HG03135 (cell line): Measurements from ENCODE around the gene NCS1.

Source experiments
- ATAC-seq: cut with Tn5 transposase; IDR thresholded peaks from one replicate; pipeline ENCODE4 v1.9.1; 2021; ENCODE audit warnings: mild to moderate bottlenecking, moderate library complexity; ENCODE audit not compliant: unreplicated experiment

Gene NCS1

GRCh38 chr9:130174920-130175321, 2.7 kb downstream of the NCS1 start:
- no peak for ATAC-seq

GRCh38 chr9:130175355-130175754, 3.2 kb downstream of the NCS1 start:
- no peak for ATAC-seq

- ATAC-seq: no peak
Observed at GRCh38 chr9:130176760-130177159, 4.6 kb downstream of the NCS1 start.

GRCh38 chr9:130177898-130178805, 5.9 kb downstream of the NCS1 start:
- no peak for ATAC-seq

- ATAC-seq: no peak
Observed at GRCh38 chr9:130179331-130179907, 7.2 kb downstream of the NCS1 start.

- no peak for ATAC-seq
Observed at GRCh38 chr9:130180516-130180915, 8.3 kb downstream of the NCS1 start.

GRCh38 chr9:130181678-130182380, 9.6 kb downstream of the NCS1 start:
- ATAC-seq: no peak

GRCh38 chr9:130182381-130182909, 10.2 kb downstream of the NCS1 start:
- no peak for ATAC-seq

- no peak for ATAC-seq
Observed at GRCh38 chr9:130183133-130183762, 11.0 kb downstream of the NCS1 start.

GRCh38 chr9:130185017-130185416, 12.8 kb downstream of the NCS1 start:
- ATAC-seq: no peak

GRCh38 chr9:130185490-130186031, 13.4 kb downstream of the NCS1 start:
- ATAC-seq: no peak

- ATAC-seq: no peak
Observed at GRCh38 chr9:130186051-130186450, 13.8 kb downstream of the NCS1 start.

- ATAC-seq: no peak
Observed at GRCh38 chr9:130186839-130187522, 14.8 kb downstream of the NCS1 start.

- ATAC-seq: no peak
Observed at GRCh38 chr9:130187523-130187846, 15.3 kb downstream of the NCS1 start.

GRCh38 chr9:130188860-130189481, 16.8 kb downstream of the NCS1 start:
- ATAC-seq: no peak

- no peak for ATAC-seq
Observed at GRCh38 chr9:130189840-130190239, 17.6 kb downstream of the NCS1 start.

- no peak for ATAC-seq
Observed at GRCh38 chr9:130191068-130191748, 19.0 kb downstream of the NCS1 start.

- no peak for ATAC-seq
Observed at GRCh38 chr9:130191749-130192120, 19.5 kb downstream of the NCS1 start.

GRCh38 chr9:130192382-130192999, 20.3 kb downstream of the NCS1 start:
- no peak for ATAC-seq
